T follicular helper cell (primary cell): ENCODE data around the gene ZNF500.

Experiments
- DNase-seq: peaks from one replicate; pipeline ENCODE4 v3.0.0-alpha.2; 2020; ENCODE audit warnings: low read depth

The ZNF500 gene

GRCh38 chr16:4704491-4704890 lies 62.5 kb downstream of the ZNF500 start:
- DNase-seq, result no peak

- no peak for DNase-seq
Measured at GRCh38 chr16:4703906-4704305, 63.1 kb downstream of the ZNF500 start.

DNA sequence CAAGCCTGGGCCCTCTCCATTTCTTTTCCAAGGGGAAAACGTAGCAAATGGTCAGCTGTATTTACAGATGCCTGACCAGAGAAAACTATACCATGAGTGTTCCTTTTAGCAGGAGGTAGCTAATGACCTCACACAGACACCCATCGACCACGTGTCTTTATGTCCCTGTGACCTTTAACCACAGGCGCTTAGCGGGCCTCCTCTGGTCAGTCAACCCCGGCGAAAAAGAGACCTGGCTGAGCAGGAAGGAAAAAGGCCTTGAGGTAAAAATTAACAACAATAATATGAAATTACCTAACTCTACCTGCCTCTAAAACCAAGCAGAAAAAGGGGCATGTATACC lies 64.5 kb downstream of the ZNF500 start:
- DNase-seq, result no peak

GRCh38 chr16:4701791-4702465 lies 65.0 kb downstream of the ZNF500 start:
- DNase-seq, result no peak

DNA sequence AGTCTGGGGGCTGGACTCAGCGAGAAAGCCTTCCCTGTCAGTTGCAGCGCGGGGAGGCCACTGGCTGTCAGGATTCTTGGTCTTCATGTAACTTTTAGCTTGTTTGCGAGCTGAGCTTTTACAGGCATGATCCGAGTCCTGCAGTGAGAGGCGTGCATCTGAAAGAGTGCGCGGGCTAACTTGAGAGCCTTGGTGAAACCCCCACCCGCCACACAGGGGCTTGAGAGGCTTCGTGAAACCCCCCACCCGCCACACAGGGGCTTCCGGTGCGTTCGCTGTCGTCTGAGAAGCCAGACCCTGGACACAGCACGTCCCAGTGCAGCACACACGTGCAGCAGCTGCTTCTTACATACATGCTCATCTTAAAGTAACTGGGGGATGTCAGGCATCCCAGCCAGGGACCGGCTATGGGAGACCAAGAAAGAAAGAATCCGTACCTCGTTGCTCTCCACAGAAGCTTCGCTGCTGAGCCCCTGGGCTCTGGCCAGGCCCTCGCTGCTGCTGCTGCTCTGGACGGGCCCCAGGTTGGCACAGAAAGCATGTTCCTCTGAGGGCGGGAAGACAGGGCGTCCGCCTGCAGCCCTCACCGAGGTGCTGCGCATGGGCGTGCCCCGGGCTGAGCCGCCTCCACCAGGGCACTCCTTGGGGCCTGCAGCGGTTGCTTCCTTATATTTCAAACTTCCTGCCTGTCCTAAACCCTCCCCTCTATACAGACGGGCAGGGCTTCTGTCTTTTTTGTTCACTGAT lies 65.8 kb downstream of the ZNF500 start:
- DNase-seq, result no peak

DNA sequence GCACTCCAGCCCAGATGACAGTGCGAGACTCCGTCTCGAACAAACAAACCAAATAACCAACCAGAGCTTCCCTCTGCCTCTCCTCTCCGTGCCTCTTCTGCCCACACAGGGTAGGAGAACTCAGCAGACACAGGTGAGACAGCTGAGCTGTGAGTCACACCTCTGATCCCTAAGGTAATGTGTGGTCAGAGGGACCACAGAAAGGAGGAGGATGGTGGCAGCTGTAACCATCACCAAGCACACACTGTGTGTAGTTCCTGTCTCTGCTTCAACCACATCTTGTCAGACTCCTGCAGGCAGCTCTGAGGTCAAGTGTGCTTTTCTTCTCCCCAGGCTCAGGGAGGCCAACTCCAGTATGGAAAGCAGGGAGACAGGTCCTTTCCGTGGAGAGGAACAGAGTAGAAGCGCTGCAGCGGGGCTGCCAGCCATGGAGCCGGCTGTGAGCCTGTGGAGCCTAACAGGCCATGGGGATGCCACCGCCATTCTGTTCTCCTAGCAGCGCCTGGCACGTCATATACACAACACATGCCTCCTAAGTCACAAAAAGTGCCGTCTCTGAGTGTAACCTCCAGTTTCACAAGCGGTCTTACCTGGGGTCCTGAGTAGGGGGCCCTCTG lies 66.5 kb downstream of the ZNF500 start:
- no peak for DNase-seq

GRCh38 chr16:4699046-4699556 lies 67.9 kb downstream of the ZNF500 start:
- DNase-seq, result no peak

GRCh38 chr16:4698321-4699045 lies 68.5 kb downstream of the ZNF500 start:
- no peak for DNase-seq
